Mesodermal cell (in vitro differentiated cells): Measurements from ENCODE around the gene SGCG.
A peak's percentile ranks its signal among the peaks of the same experiment; 100 is the strongest.

Experiments
- H3K27ac ChIP-seq: 2 replicates; pipeline ENCODE4 v1.7.0; 2013; ENCODE audit warnings: mild to moderate bottlenecking, low read depth, low read length, moderate library complexity; ENCODE audit not compliant: severe bottlenecking
- H3K36me3 ChIP-seq: 2 replicates; pipeline ENCODE4 v1.7.1; 2013; ENCODE audit warnings: mild to moderate bottlenecking, low read length, moderate library complexity; ENCODE audit not compliant: control insufficient read depth, insufficient read depth
- H3K4me1 ChIP-seq: one replicate; pipeline ENCODE4 v1.7.1; 2013; ENCODE audit warnings: mild to moderate bottlenecking, low read length; ENCODE audit not compliant: insufficient read depth, control insufficient read depth, poor library complexity, severe bottlenecking
- H3K4me3 ChIP-seq: 2 replicates; pipeline ENCODE4 v1.7.0; 2013; ENCODE audit warnings: low read length, control low read depth, mild to moderate bottlenecking; ENCODE audit not compliant: insufficient read depth, poor library complexity, severe bottlenecking; ENCODE audit errors: extremely low read depth
- H3K9me3 ChIP-seq: 2 replicates; pipeline ENCODE4 v1.7.1; 2013; ENCODE audit warnings: mild to moderate bottlenecking, low read length, moderate library complexity; ENCODE audit not compliant: control insufficient read depth
- WGBS, 2 experiments: methylation state at CpG; one replicate each; pipeline ENCODE4 v1.1.5; 2013; ENCODE audit warnings: missing lambda C conversion rate in 2 of 2; ENCODE audit not compliant: insufficient coverage in 2 of 2; 5-methylcytosine and 5-hydroxymethylcytosine counted together

Gene SGCG

DNA sequence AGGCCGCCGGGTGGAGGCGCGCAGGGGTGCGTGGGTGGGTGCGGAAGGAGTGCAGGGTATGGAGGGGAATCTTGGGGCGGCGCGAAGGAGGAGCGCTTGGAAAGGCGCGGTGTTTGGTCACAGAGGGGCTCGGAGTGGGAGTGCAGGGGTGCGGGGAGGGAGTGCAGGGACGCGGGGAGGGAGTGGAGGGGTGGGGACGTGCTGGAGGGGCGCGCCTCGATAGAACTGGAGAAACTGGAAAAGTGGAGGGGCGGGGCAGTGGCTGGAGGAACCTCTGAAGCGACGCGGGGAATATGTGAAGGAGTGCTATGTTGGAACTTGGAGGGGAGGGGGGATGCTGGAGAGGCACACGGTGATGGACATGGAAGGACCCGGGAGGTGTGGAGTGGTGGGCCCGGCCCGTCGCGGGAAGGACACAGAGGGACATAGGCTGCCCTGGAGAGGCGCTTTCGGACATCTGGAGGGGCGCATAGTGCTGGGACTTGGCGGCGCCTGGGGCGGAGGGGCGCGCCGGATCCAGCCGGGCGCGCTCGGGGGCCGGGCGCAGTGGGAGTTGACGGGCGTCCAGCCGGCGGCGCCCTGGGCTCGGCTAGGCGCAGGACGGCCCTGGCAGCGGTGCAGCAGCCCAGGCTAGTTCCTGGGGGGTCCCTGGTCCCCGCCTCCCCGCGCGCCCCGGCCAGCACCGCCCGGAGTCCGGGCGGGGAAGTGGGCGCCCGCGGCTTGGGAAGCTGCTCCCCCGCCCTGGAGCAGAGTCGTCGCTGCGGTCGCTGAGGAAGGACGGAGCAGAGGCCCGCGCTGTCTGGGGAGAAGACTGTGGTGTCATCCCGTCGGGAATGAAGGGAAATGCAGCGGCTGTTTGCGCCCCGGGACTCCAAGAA lies 20.8 kb upstream of the SGCG start:
- Histone ChIP-seq H3K27ac (no peak overlapping the region), H3K4me1 (no peaks in the 10 kb centered on the region), H3K4me3 (peak overlapping the region; percentile 52), H3K9me3 (no peaks in the 10 kb centered on the region), H3K36me3 (no peaks in the 10 kb centered on the region)
- WGBS, 2 experiments: 0% methylated on average over 57 to 58 of the region's 79 CpGs

DNA sequence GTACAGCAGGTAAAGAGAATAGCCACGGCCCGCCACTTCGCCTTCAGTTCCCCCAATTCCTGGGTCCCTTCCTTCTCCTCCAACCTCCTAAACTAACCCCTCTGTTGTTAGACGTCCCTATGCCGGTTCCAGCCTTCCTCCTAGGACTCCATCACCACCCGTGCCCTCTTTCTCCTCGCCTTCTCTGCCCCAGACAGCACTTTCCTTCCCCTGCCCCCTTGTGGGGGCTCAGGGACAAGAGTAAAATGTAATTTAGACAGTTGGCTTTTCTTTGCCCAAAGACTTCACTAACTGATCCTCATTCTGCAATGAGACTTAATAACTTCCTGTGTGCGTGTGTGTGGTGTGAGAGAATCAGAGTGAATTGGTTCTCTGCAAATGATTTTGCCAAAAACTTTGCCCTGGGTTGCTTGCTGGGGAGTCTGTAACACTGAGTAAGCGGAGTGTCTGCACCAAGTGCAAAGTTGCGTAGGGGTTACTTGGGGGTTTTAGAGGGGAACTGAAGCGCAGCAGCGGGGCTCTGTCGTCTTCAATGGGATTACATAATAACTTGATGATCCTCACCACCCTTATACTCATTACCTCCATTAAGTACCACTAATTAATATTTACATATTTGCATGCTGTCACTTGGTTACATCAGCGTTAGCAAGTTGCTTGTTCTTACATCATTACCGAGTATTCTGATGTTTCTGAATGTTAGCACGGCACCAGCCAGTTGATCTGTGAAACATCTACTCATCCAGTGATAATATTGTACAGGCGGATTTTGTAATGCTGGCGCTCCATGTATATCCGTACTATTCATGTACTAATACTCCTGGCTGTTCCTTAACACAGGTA lies 19.9 kb upstream of the SGCG start:
- no peaks in the 10 kb centered on the region for H3K36me3 ChIP-seq
- H3K4me1 ChIP-seq: no peaks in the 10 kb centered on the region
- H3K9me3 ChIP-seq: no peaks in the 10 kb centered on the region
- H3K4me3 ChIP-seq: peak overlapping the region; percentile 52
- H3K27ac ChIP-seq: no peak overlapping the region
- 47 to 68% methylated on average over 13 to 15 of the region's 19 CpGs for WGBS, 2 experiments

DNA sequence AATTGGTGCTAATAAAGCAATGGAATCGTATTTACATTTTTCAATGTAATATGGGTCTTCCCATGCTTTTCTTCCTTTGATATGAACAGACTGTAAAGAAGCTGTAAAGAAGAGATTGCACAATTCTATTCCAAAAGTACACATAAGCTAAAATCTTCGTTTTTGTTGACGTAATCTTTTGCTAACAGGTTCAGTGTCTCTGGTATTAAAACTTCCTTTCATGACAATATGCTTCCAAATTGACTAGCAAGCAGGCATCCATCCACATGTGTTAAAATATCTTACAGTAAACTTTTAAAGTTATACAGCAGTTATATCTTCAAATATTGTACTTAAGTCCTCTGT lies 19.3 kb upstream of the SGCG start:
- no peak overlapping the region for H3K27ac ChIP-seq
- H3K4me1 ChIP-seq: no peaks in the 10 kb centered on the region
- H3K9me3 ChIP-seq: no peaks in the 10 kb centered on the region
- H3K36me3 ChIP-seq: no peaks in the 10 kb centered on the region
- H3K4me3 ChIP-seq: no peak overlapping the region
- 80 to 100% methylated on average over 1 to 2 of the region's 3 CpGs for WGBS, 2 experiments

GRCh38 chr13:23175920-23176319 lies 4.9 kb upstream of the SGCG start:
- no peaks in the 10 kb centered on the region for H3K4me1 ChIP-seq
- no peaks in the 10 kb centered on the region for H3K36me3 ChIP-seq
- no CpG with 5 or more reads among the region's 1 CpG for WGBS, 2 experiments
- H3K4me3 ChIP-seq: no peak overlapping the region
- no peaks in the 10 kb centered on the region for H3K9me3 ChIP-seq
- no peak overlapping the region for H3K27ac ChIP-seq

- no peak overlapping the region for H3K27ac ChIP-seq
- no peaks in the 10 kb centered on the region for H3K36me3 ChIP-seq
- WGBS, 2 experiments: 60 to 100% methylated on average over 1 of the region's 2 CpGs
- H3K4me3 ChIP-seq: no peak overlapping the region
- H3K4me1 ChIP-seq: no peaks in the 10 kb centered on the region
- no peaks in the 10 kb centered on the region for H3K9me3 ChIP-seq
These were observed 1.4 kb downstream of the SGCG start for GRCh38 chr13:23182142-23182541.

GRCh38 chr13:23183292-23183691 lies 2.5 kb downstream of the SGCG start:
- Histone ChIP-seq H3K4me1 (no peaks in the 10 kb centered on the region), H3K4me3 (no peak overlapping the region), H3K36me3 (no peaks in the 10 kb centered on the region), H3K9me3 (no peaks in the 10 kb centered on the region), H3K27ac (no peak overlapping the region)
- 89 to 98% methylated on average over 5 to 6 of the region's 7 CpGs for WGBS, 2 experiments

GRCh38 chr13:23185542-23185941 lies 4.8 kb downstream of the SGCG start:
- no peak overlapping the region for H3K27ac ChIP-seq
- WGBS, 2 experiments: 82 to 84% methylated on average over 5 of the region's 9 CpGs
- H3K4me1 ChIP-seq: no peaks in the 10 kb centered on the region
- no peaks in the 10 kb centered on the region for H3K9me3 ChIP-seq
- no peak overlapping the region for H3K4me3 ChIP-seq
- no peaks in the 10 kb centered on the region for H3K36me3 ChIP-seq

DNA sequence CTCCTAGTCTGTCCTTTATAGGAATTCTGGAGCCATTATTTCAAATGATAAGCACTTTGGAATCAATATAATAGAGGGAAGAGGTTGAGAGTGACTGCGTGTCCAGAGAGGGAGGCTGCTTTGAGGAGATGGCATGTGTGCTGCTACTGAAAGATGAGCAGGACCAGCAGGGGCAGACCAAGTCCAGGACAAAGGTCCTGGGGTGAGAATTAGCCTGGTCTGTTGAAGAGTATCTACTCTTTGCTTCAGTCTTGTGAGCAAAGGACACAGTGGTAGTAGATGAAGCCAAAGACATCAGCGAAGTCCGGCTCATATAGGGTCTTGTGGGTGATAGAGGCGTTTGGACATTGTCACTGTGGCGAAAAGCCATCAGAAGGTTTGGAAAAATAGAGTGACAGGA lies 21.1 kb downstream of the SGCG start:
- Histone ChIP-seq H3K4me1 (no peaks in the 10 kb centered on the region), H3K36me3 (no peaks in the 10 kb centered on the region), H3K27ac (no peak overlapping the region), H3K4me3 (no peak overlapping the region), H3K9me3 (no peaks in the 10 kb centered on the region)
- 90 to 98% methylated on average over 5 of the region's 5 CpGs for WGBS, 2 experiments

GRCh38 chr13:23202383-23202782 lies 21.6 kb downstream of the SGCG start:
- H3K4me1 ChIP-seq: no peaks in the 10 kb centered on the region
- no peak overlapping the region for H3K27ac ChIP-seq
- H3K36me3 ChIP-seq: no peaks in the 10 kb centered on the region
- no peak overlapping the region for H3K4me3 ChIP-seq
- H3K9me3 ChIP-seq: no peaks in the 10 kb centered on the region
- WGBS, 2 experiments: 69 to 72% methylated on average over 2 of the region's 3 CpGs

DNA sequence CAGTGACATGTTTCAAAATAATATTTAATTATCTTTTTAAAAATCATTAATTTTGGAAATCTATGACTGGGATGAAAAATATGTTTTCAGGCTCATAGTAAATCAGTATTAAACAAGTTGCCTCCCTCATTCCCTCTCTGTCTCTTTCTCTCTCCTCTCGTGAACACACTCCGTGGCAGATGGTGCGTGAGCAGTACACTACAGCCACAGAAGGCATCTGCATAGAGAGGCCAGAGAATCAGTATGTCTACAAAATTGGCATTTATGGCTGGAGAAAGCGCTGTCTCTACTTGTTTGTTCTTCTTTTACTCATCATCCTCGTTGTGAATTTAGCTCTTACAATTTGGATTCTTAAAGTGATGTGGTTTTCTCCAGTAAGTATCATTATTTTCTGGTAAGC lies 22.7 kb downstream of the SGCG start:
- Histone ChIP-seq H3K4me3 (no peak overlapping the region), H3K36me3 (no peaks in the 10 kb centered on the region), H3K27ac (no peak overlapping the region), H3K9me3 (no peaks in the 10 kb centered on the region), H3K4me1 (no peaks in the 10 kb centered on the region)
- WGBS, 2 experiments: 92 to 100% methylated on average over 1 to 3 of the region's 5 CpGs

DNA sequence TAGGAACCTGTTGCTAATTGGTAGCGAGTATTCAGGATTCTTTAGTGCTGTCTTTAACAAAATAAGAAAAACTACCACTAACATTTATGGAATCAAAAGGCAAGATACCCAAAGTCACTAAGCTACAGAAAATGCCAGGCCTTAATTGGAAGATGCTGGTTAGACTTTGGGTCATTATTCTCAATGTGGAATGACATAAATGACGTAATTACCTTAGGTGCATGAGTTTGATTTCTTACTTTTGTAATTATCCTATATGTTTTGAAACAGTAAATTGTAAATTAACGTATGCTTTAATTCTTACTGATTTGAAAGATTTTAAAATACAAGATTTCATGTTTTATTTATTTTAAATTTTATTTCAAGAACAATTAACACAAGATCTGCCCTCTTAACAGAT lies 25.0 kb downstream of the SGCG start:
- Histone ChIP-seq H3K4me1 (no peaks in the 10 kb centered on the region), H3K27ac (no peak overlapping the region), H3K4me3 (no peak overlapping the region), H3K9me3 (no peaks in the 10 kb centered on the region), H3K36me3 (no peaks in the 10 kb centered on the region)
- WGBS, 2 experiments: no CpG with 5 or more reads among the region's 3 CpGs
